Anterior cingulate cortex (tissue), 58 donors: ENCODE measurements around the gene ZDHHC11B.
"Not testable (repeated sequence)": the region's sequence is repeated elsewhere in the genome, so short reads cannot be mapped to it uniquely, and the experiment has no call there.

ENCODE experiments used
- DNase-seq, 58 donors: peaks; one replicate each; lab custom pipeline; 2025; lab: John Stamatoyannopoulos, UW

Gene ZDHHC11B

GRCh38 chr5:691049-691448 is 93.5 kb downstream of the ZDHHC11B start:
- DNase-seq = not testable (repeated sequence)

GRCh38 chr5:690293-690692 is 94.2 kb downstream of the ZDHHC11B start:
- DNase-seq = not testable (repeated sequence)

- not testable (repeated sequence) for DNase-seq
These were observed 96.0 kb downstream of the ZDHHC11B start for GRCh38 chr5:688348-689010.

- DNase-seq = not testable (repeated sequence)
These were observed 97.6 kb downstream of the ZDHHC11B start for GRCh38 chr5:686936-687335.

GRCh38 chr5:686172-686523 is 98.4 kb downstream of the ZDHHC11B start:
- DNase-seq = not testable (repeated sequence)

- no peak for DNase-seq
These were observed 99.0 kb downstream of the ZDHHC11B start for GRCh38 chr5:685262-686171.

- no peak for DNase-seq
These were observed 99.7 kb downstream of the ZDHHC11B start for GRCh38 chr5:684751-685216.

- no peak for DNase-seq
These were observed 100.7 kb downstream of the ZDHHC11B start for GRCh38 chr5:683551-684481.

GRCh38 chr5:682651-683358 is 101.7 kb downstream of the ZDHHC11B start:
- DNase-seq = peak in 1 of 58 donors; percentile 38

- DNase-seq = not testable (repeated sequence)
These were observed 102.3 kb downstream of the ZDHHC11B start for GRCh38 chr5:682216-682615.

GRCh38 chr5:681317-682191 is 103.0 kb downstream of the ZDHHC11B start:
- DNase-seq = not testable (repeated sequence)

GRCh38 chr5:680836-681235 is 103.7 kb downstream of the ZDHHC11B start:
- not testable (repeated sequence) for DNase-seq

GRCh38 chr5:680118-680795 is 104.3 kb downstream of the ZDHHC11B start:
- DNase-seq = not testable (repeated sequence)

GRCh38 chr5:679166-679895 is 105.2 kb downstream of the ZDHHC11B start:
- not testable (repeated sequence) for DNase-seq

GRCh38 chr5:678521-678920 is 106.0 kb downstream of the ZDHHC11B start:
- not testable (repeated sequence) for DNase-seq

GRCh38 chr5:677131-678101 is 107.1 kb downstream of the ZDHHC11B start:
- no peak for DNase-seq
